Suppressor macrophage treated with lipopolysaccharide for 1 hour (primary cell): ENCODE measurements around the gene COL28A1.

Experiments used
- DNase-seq, 3 donors: peaks; one replicate each; pipeline ENCODE4 v3.0.0-alpha.2; 2020 to 2022

COL28A1 gene

GRCh38 chr7:7535691-7536090, at the start of gene COL28A1:
Gene COL28A1, minus strand, starts transcription at chr7:7535873. Its CDS starts 2,998 bp downstream, at chr7:7532875.
- DNase-seq = no peak

GRCh38 chr7:7584653-7585052, 49.0 kb upstream of the COL28A1 start:
- DNase-seq = no peak

- DNase-seq = no peak
These were observed 48.1 kb upstream of the COL28A1 start for GRCh38 chr7:7583731-7584130.

GRCh38 chr7:7582596-7582995, 46.9 kb upstream of the COL28A1 start:
- no peak for DNase-seq

- no peak for DNase-seq
These were observed 46.0 kb upstream of the COL28A1 start for GRCh38 chr7:7581531-7582179.

- no peak for DNase-seq
These were observed 44.0 kb upstream of the COL28A1 start for GRCh38 chr7:7579638-7580037.

- peak in 2 of 3 donors; percentile 19 to 26 for DNase-seq
These were observed 42.2 kb upstream of the COL28A1 start for GRCh38 chr7:7577888-7578287.

GRCh38 chr7:7576344-7576743, 40.7 kb upstream of the COL28A1 start:
- DNase-seq = no peak

- DNase-seq = no peak
These were observed 38.0 kb upstream of the COL28A1 start for GRCh38 chr7:7573701-7574100.

- no peak for DNase-seq
These were observed 34.9 kb upstream of the COL28A1 start for GRCh38 chr7:7570584-7570983.

GRCh38 chr7:7569615-7570014, 33.9 kb upstream of the COL28A1 start:
- DNase-seq = no peak

- DNase-seq = peak; percentile 46 to 64 (median 62)
These were observed 33.4 kb upstream of the COL28A1 start for GRCh38 chr7:7569081-7569527.

GRCh38 chr7:7568553-7568952, 32.9 kb upstream of the COL28A1 start:
- DNase-seq = no peak

- DNase-seq = peak in 1 of 3 donors; percentile 11
These were observed 32.3 kb upstream of the COL28A1 start for GRCh38 chr7:7567898-7568531.

GRCh38 chr7:7566651-7567611, 31.3 kb upstream of the COL28A1 start, which contains the start of gene MIOS:
Gene MIOS, plus strand, starts transcription at chr7:7566884. Its CDS starts 5,592 bp downstream, at chr7:7572476.
- DNase-seq = peak; percentile 89 to 96 (median 95)

- DNase-seq = no peak
These were observed 30.3 kb upstream of the COL28A1 start for GRCh38 chr7:7565746-7566650.

- peak in 2 of 3 donors; percentile 21 to 27 for DNase-seq
These were observed 29.5 kb upstream of the COL28A1 start for GRCh38 chr7:7565018-7565680.

- DNase-seq = peak; percentile 70 to 90 (median 89)
These were observed 28.7 kb upstream of the COL28A1 start for GRCh38 chr7:7564323-7564780.

- peak; percentile 15 to 32 (median 29) for DNase-seq
These were observed 28.1 kb upstream of the COL28A1 start for GRCh38 chr7:7563813-7564212.

- no peak for DNase-seq
These were observed 27.6 kb upstream of the COL28A1 start for GRCh38 chr7:7563269-7563668.

- no peak for DNase-seq
These were observed 27.1 kb upstream of the COL28A1 start for GRCh38 chr7:7562736-7563135.
